Measurements from ENCODE around the gene ROBO1. TPM values are rescaled to one million over a fixed set of nuclear protein-coding genes. Genes with fewer than 3 reads are reported as not detected.

ROBO1 gene
- total and polyA plus RNA-seq, 2 donors (not counting 1 experiment from before 2014, with no cell fraction given) = 0.27 to 3.2 TPM

- H3K27me3 ChIP-seq (replicated peaks in 1 of 4; ENCODE audit: control extremely low read depth in 1 of 4, control insufficient read depth in 3 of 4, insufficient read depth in 4 of 4, low read length in 3 of 4) = no peaks in the 10 kb centered on the region
- H3K79me2 ChIP-seq (ENCODE audit: control insufficient read depth, insufficient read depth, low read length) = no peaks in the 10 kb centered on the region
- H3K27ac Mint-ChIP-seq = no peak overlapping the region
- H3K4me3 Mint-ChIP-seq = no peak overlapping the region
- ChIA-PET POLR2A (no interaction called here), CTCF (no interaction called here)
- DNase-seq (no peak), ATAC-seq (ENCODE audit: low read depth) (no peak)
- H3K36me3 ChIP-seq (replicated peaks in 1 of 2; ENCODE audit: control extremely low read depth in 1 of 2, control insufficient read depth in 1 of 2, extremely low read depth in 1 of 2, insufficient read depth in 2 of 2, low read length in 1 of 2) = no peaks in the 10 kb centered on the region
- intact Hi-C loops (cut with micrococcal nuclease) = no loop called here
- H3K9me3 Mint-ChIP-seq (ENCODE audit: insufficient read depth) = peaks cover 3% of the 10 kb centered on the region
- WGBS (ENCODE audit: insufficient coverage) = no CpG with 5 or more reads among the region's 3 CpGs
- no peak overlapping the region for H3K9ac ChIP-seq (ENCODE audit: low read length)
- H3K27me3 Mint-ChIP-seq = no peaks in the 10 kb centered on the region
- H4K20me1 ChIP-seq (ENCODE audit: control insufficient read depth, insufficient read depth, low read length, poor library complexity, severe bottlenecking) = no peaks in the 10 kb centered on the region
- no peak overlapping the region for H3K4me2 ChIP-seq (replicated peaks; ENCODE audit: low read depth, low read length, poor library complexity, severe bottlenecking)
- H3K4me1 Mint-ChIP-seq = no peaks in the 10 kb centered on the region
- TF ChIP-seq CTCF (IDR thresholded peaks at IDR 0.05) = no peak
- TF ChIP-seq EZH2 (IDR thresholded peaks at IDR 0.05; ENCODE audit: borderline replicate concordance, insufficient read depth, low read depth, low read length, poor library complexity, severe bottlenecking) = no peak
- no peaks in the 10 kb centered on the region for H3K4me1 ChIP-seq (ENCODE audit: control insufficient read depth in 2 of 2, insufficient read depth in 2 of 2, low read length in 2 of 2)
- no peaks in the 10 kb centered on the region for H3K9me3 ChIP-seq (ENCODE audit: control extremely low read depth in 1 of 3, control insufficient read depth in 2 of 3, insufficient read depth in 1 of 3, low read length in 2 of 3)
- H2AFZ ChIP-seq (ENCODE audit: insufficient read depth, low read depth, low read length, poor library complexity, severe bottlenecking) = no peak overlapping the region
- no peak overlapping the region for H3K27ac ChIP-seq (ENCODE audit: low read length in 2 of 2)
- no peak overlapping the region for H3K4me3 ChIP-seq (ENCODE audit: control extremely low read depth in 1 of 5, extremely low read depth in 1 of 5, insufficient read depth in 1 of 5, low read depth in 2 of 5, low read length in 4 of 5)
Observed at GRCh38 chr3:78834910-78835309, 932.9 kb downstream of the ROBO1 start.

- H3K79me2 ChIP-seq (ENCODE audit: control insufficient read depth, insufficient read depth, low read length) = no peaks in the 10 kb centered on the region
- H3K27ac Mint-ChIP-seq = no peak overlapping the region
- H3K4me3 ChIP-seq (ENCODE audit: control extremely low read depth in 1 of 5, extremely low read depth in 1 of 5, insufficient read depth in 1 of 5, low read depth in 2 of 5, low read length in 4 of 5) = no peak overlapping the region
- no peaks in the 10 kb centered on the region for H3K27me3 Mint-ChIP-seq
- H3K9ac ChIP-seq (ENCODE audit: low read length) = no peak overlapping the region
- DNase-seq (no peak), ATAC-seq (ENCODE audit: low read depth) (no peak)
- H3K9me3 Mint-ChIP-seq (ENCODE audit: insufficient read depth) = peaks cover 3% of the 10 kb centered on the region
- H3K4me3 Mint-ChIP-seq = no peak overlapping the region
- no peak overlapping the region for H3K27ac ChIP-seq (ENCODE audit: low read length in 2 of 2)
- H2AFZ ChIP-seq (ENCODE audit: insufficient read depth, low read depth, low read length, poor library complexity, severe bottlenecking) = no peak overlapping the region
- WGBS (ENCODE audit: insufficient coverage) = 85% methylated on average over 5 of the region's 5 CpGs
- H3K4me2 ChIP-seq (replicated peaks; ENCODE audit: low read depth, low read length, poor library complexity, severe bottlenecking) = no peak overlapping the region
- no peaks in the 10 kb centered on the region for H3K4me1 ChIP-seq (ENCODE audit: control insufficient read depth in 2 of 2, insufficient read depth in 2 of 2, low read length in 2 of 2)
- ChIA-PET CTCF (no interaction called here), POLR2A (no interaction called here)
- intact Hi-C loops (cut with micrococcal nuclease) = no loop called here
- no peaks in the 10 kb centered on the region for H3K9me3 ChIP-seq (ENCODE audit: control extremely low read depth in 1 of 3, control insufficient read depth in 2 of 3, insufficient read depth in 1 of 3, low read length in 2 of 3)
- no peaks in the 10 kb centered on the region for H4K20me1 ChIP-seq (ENCODE audit: control insufficient read depth, insufficient read depth, low read length, poor library complexity, severe bottlenecking)
- no peaks in the 10 kb centered on the region for H3K4me1 Mint-ChIP-seq
- no peaks in the 10 kb centered on the region for H3K27me3 ChIP-seq (replicated peaks in 1 of 4; ENCODE audit: control extremely low read depth in 1 of 4, control insufficient read depth in 3 of 4, insufficient read depth in 4 of 4, low read length in 3 of 4)
- TF ChIP-seq CTCF (IDR thresholded peaks at IDR 0.05) = no peak
- TF ChIP-seq EZH2 (IDR thresholded peaks at IDR 0.05; ENCODE audit: borderline replicate concordance, insufficient read depth, low read depth, low read length, poor library complexity, severe bottlenecking) = no peak
- no peaks in the 10 kb centered on the region for H3K36me3 ChIP-seq (replicated peaks in 1 of 2; ENCODE audit: control extremely low read depth in 1 of 2, control insufficient read depth in 1 of 2, extremely low read depth in 1 of 2, insufficient read depth in 2 of 2, low read length in 1 of 2)
Observed at GRCh38 chr3:78832785-78833204, 935.0 kb downstream of the ROBO1 start.

All from B cell (primary cell).